ENCODE measurements around the gene PTPRD. TPM values are rescaled to one million over a fixed set of nuclear protein-coding genes. Genes with fewer than 3 reads are reported as not detected.

Gene PTPRD
- total RNA-seq, 1 donor from 2014 or later, result 6.9 TPM

DNA sequence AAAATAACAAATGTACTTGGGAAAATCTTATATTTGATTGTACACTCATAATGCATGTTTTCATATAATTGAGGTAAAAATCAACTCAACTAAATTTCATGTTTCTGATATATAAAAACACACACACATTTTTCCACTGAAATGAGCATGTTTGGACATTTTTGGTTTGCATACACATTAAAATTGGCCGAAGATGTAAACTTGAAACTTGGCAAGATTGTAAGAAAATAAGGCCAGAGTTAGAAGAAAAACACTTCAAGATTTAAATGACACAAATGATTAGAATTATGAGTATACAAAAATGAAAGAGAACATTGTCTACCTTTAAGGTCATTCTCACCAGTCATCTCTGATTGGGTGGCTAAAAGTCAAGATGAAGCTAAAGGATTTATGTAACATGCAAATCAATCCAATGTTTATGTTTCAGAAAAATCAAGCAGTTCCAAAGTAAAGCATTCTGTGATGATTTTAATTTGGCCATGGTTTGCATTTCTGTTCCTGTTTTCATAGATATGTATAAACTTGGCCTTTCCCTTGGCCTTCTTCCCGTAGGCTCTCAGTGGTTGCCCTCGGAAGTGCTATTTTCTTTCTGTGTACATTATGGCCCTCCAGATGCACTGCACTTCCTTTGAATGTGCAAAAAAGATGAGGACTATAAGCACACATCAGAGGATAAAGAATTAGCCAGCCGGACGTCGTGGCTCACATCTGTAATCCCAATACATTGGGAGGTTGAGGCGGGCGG lies 1707.9 kb downstream of the PTPRD start:
- H3K27me3 ChIP-seq, result no peaks in the 10 kb centered on the region
- no peak for DNase-seq (ENCODE audit: low spot score in 2 of 2)
- H3K9me3 ChIP-seq, result peaks cover 0 to 4% of the 10 kb centered on the region in 2 donors
- no peak overlapping the region for H3K27ac ChIP-seq
- no peaks in the 10 kb centered on the region for H3K36me3 ChIP-seq
- intact Hi-C loops (cut with DNase I), result no loop called here
- peaks cover 0 to 4% of the 10 kb centered on the region in 2 donors for H3K4me1 ChIP-seq
- TF ChIP-seq, protein P1, sequence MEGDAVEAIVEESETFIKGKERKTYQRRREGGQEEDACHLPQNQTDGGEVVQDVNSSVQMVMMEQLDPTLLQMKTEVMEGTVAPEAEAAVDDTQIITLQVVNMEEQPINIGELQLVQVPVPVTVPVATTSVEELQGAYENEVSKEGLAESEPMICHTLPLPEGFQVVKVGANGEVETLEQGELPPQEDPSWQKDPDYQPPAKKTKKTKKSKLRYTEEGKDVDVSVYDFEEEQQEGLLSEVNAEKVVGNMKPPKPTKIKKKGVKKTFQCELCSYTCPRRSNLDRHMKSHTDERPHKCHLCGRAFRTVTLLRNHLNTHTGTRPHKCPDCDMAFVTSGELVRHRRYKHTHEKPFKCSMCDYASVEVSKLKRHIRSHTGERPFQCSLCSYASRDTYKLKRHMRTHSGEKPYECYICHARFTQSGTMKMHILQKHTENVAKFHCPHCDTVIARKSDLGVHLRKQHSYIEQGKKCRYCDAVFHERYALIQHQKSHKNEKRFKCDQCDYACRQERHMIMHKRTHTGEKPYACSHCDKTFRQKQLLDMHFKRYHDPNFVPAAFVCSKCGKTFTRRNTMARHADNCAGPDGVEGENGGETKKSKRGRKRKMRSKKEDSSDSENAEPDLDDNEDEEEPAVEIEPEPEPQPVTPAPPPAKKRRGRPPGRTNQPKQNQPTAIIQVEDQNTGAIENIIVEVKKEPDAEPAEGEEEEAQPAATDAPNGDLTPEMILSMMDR (IDR thresholded peaks at IDR 0.05), result no peak
- no peak overlapping the region for H3K4me3 ChIP-seq

DNA sequence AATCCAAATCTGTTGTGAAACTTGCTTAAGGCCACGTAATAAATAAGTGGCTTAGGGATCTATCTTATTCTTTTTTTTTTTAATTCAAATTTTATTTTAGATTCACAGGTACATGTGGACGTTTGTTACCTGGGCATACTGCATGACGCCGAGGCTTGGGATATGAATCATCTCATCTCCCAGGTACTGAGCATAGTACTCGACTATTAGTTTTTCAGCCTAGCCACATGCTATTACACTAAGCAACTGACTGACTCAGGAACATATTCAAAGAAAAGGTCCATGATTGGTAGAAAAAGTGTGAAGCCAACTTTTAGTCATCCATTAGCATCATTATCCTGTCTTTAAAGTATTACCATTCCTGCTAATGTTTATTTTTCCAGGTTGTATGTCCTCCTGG lies 1709.7 kb downstream of the PTPRD start:
- H3K27me3 ChIP-seq, result no peaks in the 10 kb centered on the region
- no peaks in the 10 kb centered on the region for H3K36me3 ChIP-seq
- H3K4me1 ChIP-seq, result peaks cover 0 to 4% of the 10 kb centered on the region in 2 donors
- H3K4me3 ChIP-seq, result no peak overlapping the region
- H3K27ac ChIP-seq, result no peak overlapping the region
- intact Hi-C loops (cut with DNase I), result no loop called here
- no peak for DNase-seq (ENCODE audit: low spot score in 2 of 2)
- H3K9me3 ChIP-seq, result peaks cover 0 to 4% of the 10 kb centered on the region in 2 donors
- TF ChIP-seq, protein P1 (IDR thresholded peaks at IDR 0.05), result no peak

GRCh38 chr9:8901146-8901545 lies 1711.7 kb downstream of the PTPRD start:
- no peaks in the 10 kb centered on the region for H3K9me3 ChIP-seq
- no peak overlapping the region for H3K27ac ChIP-seq
- no peak for DNase-seq (ENCODE audit: low spot score in 2 of 2)
- no peak overlapping the region for H3K4me3 ChIP-seq
- intact Hi-C loops (cut with DNase I), result no loop called here
- no peaks in the 10 kb centered on the region for H3K36me3 ChIP-seq
- TF ChIP-seq, protein P1 (IDR thresholded peaks at IDR 0.05), result no peak
- H3K4me1 ChIP-seq, result peaks cover 0 to 4% of the 10 kb centered on the region in 2 donors
- H3K27me3 ChIP-seq, result no peaks in the 10 kb centered on the region

DNA sequence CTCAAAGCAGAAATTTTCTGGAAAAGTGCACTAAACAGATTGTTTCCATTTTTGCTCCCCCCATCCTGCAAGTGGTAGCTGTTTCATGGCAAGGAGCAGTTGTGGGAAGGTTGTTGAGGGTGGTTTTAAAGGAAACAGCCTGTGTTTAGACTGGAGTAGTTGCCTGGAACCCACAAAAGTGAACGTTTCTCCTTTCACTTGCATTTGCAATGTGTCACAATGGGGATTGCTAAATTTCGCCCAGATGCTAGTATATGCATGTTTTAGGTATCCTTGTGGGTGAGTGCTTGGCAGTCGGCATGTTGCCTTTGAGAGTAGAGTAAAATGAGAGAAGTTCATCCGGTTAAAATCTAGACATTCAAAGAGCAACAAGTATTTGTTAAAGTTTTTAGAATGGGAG lies 1713.3 kb downstream of the PTPRD start:
- intact Hi-C loops (cut with DNase I), result no loop called here
- no peaks in the 10 kb centered on the region for H3K36me3 ChIP-seq
- H3K27ac ChIP-seq, result no peak overlapping the region
- no peaks in the 10 kb centered on the region for H3K4me1 ChIP-seq
- TF ChIP-seq, protein P1 (IDR thresholded peaks at IDR 0.05), result no peak
- DNase-seq (ENCODE audit: low spot score in 2 of 2), result no peak
- no peaks in the 10 kb centered on the region for H3K27me3 ChIP-seq
- H3K4me3 ChIP-seq, result no peak overlapping the region
- no peaks in the 10 kb centered on the region for H3K9me3 ChIP-seq

DNA sequence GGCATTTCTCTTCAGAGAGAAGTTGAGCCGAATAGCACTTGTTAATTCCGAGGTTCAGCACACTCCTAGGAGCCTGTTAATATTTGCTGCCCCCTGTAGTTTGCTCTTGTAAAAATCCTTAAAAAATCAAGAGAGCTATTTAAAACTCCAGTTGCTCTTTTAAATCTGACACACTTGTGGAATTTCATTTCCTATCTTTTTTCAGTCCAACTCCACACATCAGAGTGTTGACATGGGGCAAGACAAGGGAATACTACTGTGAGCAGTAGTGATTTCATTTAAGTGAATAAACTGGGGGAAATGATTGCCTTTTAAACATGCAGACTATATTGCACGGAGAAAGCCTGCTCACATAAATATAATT lies 1717.0 kb downstream of the PTPRD start:
- Histone ChIP-seq H3K4me1 (no peaks in the 10 kb centered on the region), H3K27ac (no peak overlapping the region), H3K27me3 (no peaks in the 10 kb centered on the region), H3K9me3 (no peaks in the 10 kb centered on the region), H3K4me3 (peak overlapping the region in 1 of 2 donors; percentile 23), H3K36me3 (no peaks in the 10 kb centered on the region)
- no peak for DNase-seq (ENCODE audit: low spot score in 2 of 2)
- intact Hi-C loops (cut with DNase I), result loop anchor here (2.0 kb wide), 1 partner anchor 409 kb away; no protein-coding TSS in a partner anchor
- TF ChIP-seq, protein P1 (IDR thresholded peaks at IDR 0.05), result peak; percentile 32 to 75 (median 55)
